GM19238 (cell line): ENCODE data around the gene EIPR1.

Experiments used
- DNase-seq: peaks from one replicate; pipeline ENCODE4 v3.0.0; 2011; ENCODE audit warnings: low spot score; ENCODE audit not compliant: insufficient read length

Gene EIPR1

DNA sequence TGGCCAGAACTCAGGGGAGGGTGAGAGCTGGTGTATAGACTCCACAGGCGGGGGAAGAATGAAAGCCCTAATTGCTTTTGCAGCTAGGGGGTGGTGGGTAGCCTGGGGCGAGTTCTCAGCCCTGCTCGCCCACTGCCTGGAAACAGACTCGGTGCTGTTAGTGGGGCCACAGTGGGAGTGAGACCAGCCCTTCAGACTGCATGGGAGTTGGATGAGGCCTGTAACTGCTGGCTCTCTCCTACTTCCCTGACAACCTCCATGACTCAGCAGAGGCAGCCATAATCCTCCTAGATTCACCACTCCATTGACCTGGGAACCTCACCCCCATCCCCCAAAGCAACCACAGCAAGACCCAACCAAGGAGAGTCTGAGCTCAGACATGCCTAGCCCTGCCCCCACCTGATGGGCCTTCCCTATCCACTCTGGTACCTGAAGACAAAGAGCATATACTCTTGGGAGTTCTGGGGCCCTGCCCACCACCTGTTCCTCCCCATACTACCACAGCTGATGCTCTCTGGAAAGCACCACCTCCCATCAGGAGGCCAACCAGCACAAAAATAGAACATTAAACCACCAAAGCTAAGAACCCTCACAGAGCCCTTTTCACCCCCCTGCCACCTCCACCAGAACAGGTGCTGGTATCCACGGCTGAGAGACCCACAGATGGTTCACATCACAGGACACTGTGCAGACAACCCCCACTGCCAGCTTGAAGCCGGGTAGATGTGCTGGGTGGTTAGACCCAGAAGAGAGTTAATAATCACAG is 226.3 kb downstream of the EIPR1 start:
- DNase-seq = peak; percentile 27

DNA sequence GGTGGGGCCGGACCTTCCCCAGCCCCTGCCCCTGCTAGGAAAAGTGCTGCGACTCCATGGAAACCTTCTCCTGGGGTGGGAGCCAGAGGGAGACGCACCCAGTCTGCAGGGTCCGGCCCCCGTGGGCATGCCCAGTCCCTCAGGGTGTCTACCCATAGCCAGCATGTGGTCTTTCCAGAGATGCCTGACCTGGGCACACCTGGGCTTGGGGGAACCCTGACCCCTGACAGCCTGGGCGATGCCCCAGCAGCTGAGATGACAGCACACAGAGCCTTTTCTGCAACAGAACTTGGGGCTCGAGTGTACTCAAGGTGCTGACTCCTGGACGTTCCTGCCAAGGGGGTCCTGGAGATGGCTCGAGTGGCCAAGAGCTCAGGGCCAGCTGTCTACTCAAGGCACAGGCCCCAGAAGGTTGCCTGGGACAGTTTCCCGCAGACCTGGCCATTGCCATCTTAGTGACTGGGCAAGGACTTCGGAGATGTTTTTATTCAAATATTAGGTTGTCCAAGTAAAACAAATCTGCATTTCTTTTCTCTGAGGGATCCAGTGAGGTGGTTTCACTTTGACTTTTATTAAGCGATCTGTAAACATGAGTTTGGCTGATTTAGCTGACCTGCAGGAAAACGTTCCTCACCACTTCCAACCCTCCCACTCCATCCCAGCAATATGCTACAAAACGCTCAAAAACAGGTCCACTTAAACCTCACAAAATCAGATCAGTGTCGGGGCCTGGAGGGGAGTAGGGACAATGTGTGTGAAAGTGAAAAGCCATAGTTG is 228.0 kb downstream of the EIPR1 start:
- no peak for DNase-seq

DNA sequence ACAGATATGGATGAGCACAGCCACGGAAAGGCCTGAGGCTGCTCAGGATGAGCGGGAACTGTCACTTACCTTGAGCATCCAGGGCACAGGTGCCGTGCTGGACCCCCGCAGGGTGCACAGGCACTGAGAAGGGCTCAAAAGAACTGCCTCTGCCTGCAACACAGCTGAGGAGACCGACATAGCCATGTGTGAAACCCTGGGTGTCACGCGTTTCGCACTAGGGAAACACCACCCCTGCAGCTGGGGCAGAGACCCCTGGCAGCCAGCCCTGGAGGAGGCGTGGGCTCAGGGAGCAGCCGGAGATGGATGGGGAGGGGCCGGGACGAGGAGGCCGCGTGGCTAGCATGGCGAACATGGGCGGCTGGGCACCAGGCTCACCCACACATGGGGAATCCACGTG is 228.9 kb downstream of the EIPR1 start:
- no peak for DNase-seq

DNA sequence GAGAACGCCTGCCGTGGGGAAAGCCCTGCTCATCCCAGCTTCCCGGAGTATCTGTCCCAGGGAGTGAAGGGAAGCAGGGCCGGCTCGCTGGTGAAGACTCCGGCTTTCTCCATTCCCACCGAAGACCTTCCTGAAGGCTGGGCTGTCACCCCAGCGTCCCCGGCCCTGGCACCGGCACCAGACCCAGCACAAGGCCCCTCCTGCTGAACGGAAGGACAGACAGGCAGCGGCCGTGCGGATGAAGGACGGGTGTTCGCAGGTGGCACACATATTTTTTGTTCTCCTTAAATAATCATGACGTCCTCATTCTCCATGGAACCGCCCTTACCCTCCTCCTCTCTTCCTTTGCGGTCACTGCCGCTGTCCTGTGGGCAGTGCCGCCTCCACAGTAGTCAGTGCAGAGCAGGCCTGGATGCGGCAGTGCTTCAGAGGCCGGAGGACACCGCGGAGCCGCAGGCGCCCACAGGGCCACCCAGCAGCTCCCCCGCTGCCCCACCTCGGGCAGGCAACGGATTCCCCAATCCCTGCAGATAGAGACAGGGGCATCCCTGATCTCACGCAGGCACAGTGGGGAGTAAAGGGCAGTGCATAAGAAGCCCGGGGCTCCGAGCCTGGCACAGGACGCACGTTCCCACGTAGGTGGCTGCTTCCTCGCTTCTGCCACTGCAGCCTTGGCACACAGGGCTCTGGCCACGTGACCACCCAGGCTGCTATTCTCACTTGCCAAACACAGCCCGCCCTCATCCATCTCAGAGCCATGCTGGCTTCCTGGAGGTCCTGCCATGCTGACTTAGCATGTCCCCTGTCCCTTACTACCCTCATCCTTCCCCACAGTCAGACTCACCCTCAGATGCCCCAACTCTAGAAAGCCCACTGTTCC is 229.7 kb downstream of the EIPR1 start:
- no peak for DNase-seq

DNA sequence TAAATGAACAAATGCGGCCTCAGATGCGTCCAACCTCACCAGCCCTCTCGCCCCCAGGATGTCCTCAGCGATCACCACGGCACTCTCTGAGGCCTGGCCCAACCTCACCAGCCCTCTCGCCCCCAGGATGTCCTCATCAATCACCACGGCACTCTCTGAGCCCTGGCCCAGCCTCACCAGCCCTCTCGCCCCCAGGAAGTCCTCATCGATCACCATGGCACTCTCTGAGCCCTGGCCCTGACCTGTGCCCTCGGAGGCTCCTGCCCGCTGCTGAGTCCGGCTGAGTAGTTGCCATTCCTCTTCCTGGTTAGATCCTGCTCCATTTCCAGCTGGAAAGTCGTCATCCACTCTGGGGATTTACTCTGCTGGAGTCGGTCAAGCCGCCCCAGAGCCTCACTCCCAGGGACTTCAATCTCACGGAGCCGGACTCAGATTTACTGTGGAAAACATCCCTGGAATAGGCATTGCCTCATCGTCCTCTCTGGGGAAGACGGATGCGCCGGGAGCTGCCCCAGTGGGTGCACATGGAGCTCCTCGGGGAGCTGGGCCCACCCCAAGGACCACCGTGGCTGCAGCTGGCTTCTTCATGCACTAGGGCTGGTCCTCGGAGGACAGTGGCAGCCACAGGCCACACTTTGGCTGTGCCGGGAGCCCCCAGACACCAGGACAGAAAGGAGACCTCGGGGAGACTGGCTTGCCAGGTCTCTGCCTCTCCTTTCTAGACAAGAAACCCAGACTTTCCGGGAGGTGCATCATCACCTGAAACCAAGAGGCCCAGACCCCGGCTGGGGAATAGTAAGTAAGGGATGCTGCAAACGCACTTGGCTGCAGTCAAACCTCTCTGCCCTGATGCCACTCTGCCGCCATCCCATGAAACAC is 230.6 kb downstream of the EIPR1 start:
- no peak for DNase-seq

DNA sequence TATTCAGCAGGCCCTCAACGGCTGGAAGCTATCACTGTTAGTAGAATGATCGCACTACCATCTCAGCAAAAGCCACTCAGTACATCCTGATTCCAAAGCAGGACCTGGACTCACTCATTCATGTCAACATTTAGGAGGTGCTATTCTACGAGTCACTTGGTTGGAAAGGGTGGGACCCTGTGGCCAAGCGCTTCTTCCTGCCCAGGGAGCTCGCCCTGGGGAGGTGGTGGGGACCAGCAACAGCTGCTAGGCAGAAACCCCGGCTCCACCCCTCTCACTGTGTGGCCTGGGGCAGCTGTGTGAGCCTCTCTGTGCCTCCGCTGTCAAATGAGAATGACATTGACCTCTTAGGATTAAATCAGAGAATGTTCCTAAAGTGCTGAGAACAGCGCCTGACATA is 231.4 kb downstream of the EIPR1 start:
- no peak for DNase-seq

DNA sequence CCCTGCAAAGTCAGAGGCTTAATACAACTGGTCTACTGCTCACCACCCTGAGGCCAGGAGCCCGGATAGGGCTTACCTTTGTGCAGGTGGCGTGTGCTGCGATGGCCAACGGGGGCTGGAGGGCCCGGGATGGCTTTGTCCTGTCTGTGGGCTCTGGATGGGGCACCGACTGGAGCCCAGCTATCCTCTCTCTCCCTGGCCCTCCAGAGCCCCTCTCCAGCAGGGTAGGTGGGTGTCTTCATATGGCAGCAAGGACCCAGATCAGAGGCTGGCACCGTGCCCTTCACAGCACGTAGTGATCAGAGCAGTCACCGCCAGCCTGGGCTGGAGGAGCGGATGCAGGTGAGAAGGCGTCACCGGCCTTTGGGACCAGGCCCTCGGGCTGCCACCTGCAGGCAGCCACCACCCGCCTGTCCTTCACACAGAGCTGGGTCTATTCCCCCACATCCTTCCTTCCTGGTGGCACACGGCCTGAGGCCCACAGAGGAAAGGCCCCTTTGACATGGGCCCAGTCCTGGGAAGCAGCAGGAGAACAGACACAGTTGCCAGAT is 232.1 kb downstream of the EIPR1 start:
- no peak for DNase-seq

DNA sequence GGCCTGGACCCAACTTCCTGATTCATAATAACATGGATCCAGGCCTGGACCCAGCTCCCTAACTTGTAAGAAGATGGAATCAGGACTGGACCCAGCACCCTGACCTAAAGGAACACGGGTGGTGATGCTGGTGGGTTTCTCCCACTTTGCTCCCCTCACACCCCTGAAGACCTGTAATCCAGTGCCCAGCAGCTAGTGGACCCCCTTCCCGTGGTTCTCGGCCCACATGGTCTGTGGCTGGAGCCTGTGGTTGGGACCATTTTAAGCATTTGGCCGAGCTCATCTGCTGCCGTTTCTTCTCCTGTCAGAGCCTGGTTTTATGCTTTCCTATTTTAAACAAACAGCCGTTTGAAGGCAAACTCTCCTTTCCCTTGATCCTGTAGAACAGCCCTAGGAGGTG is 232.8 kb downstream of the EIPR1 start:
- no peak for DNase-seq

DNA sequence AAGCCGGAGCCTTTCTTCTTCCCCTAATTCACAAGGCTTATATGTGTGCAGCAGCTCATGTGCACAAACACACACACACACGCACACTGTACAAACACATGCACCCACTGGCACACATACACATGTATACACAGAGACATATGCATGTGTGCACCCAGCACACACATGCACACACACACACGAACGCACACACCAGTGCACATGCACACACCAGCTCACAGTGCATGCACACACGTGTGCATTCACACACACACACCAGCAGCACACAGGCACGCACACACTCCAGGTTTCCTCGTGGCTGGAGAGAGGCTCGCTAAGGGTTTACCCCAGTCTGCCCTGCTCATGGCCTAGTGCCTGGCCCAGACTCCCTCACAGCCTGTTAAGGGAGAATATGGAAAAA is 234.0 kb downstream of the EIPR1 start:
- DNase-seq = no peak

DNA sequence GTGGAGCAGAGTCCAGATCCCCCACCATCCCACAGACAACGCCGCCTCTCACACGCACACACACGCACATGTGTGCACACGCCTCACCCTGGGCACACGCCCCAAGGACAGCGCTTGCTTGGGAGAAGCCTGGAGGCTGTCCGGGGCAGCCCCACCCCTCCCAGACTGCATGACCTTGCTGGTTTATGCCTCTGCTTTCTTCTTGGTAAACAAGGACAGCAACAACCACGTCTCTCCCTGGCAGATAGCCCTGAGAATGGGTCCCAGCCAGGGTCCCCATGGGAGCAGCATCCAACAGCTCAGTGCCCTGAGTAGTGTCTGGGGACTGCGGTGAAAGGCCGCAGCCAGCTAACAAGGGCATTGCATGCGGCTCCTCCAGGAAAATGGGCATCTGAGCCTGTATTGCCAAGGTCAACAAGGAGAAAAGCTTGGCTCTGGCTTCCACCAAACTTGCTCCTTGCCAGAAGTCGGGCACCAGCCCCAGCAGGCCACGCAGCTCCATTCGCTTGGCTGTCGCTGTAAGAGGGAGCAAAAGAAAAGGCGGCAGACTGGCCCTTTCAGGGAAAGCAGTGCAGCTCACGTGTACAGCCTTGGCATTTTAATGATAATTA is 234.6 kb downstream of the EIPR1 start:
- DNase-seq = no peak

DNA sequence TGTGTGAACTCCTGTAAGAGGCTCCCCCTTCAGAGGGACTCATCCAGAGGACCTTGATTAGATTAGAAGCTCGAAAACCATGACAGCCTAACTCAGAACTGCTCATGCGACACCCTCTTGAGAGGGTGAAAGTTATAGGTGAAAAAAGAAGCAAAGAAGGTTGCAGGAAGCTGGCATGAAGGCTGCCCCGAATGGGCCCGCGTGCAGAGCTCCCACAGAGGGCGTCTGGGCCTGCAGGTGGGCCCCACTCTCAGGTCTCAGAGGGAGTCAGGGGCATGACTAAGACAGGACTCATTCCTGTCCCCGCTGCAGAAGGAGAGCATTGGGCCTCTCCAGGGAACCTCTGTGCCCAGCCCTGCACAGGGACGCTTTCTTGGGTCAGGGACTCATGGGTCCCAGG is 235.4 kb downstream of the EIPR1 start:
- DNase-seq = no peak

DNA sequence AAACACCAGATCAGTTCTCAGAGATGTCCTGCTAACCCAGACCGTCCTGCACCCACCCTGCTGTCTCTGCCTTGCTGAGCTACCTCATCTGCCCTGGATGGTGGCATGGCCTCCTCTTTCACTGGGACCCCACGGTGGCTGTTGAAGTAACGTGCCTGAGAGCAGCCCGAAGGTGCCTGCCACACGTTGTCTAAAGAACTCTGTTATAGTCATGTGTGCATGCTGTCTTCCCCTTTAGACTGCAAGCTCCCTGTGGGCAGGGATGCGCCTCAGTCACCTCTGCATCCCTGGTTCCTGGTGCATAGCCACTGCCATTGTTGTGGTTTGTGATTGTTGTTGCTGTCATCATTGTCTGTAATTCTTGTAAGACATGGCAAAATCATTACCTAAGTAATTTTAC is 235.9 kb downstream of the EIPR1 start:
- no peak for DNase-seq

DNA sequence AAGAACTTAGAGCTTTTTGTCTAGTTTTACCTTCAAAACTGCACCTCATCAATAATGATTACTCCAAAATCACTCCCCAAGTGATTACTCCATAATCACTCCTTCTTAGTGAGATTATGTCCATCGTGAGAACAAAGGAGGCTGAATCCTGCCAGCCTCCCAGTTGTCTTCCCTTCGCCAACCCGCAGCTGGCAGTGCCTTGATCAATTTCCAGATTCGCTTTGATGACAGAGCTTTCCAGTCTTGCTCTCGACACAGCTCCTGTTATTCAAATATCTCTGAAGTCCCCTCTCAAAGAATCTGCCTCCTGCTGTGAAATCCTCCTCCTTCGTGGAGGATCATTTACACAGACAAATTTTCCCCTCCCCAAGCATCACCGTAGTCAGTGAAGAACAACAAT is 237.7 kb downstream of the EIPR1 start:
- no peak for DNase-seq
